GM13976 (cell line): ENCODE measurements around the gene NDUFB1.

Experiments used
- DNase-seq: peaks from one replicate; pipeline ENCODE4 v3.0.0; 2012; ENCODE audit warnings: low spot score
- CTCF ChIP-seq: IDR thresholded peaks from 2 replicates; pipeline ENCODE4 v1.5.1; 2012; ENCODE audit warnings: borderline replicate concordance, mild to moderate bottlenecking; ENCODE audit not compliant: insufficient read depth; ENCODE audit errors: extremely low read depth, missing control alignments, control extremely low read depth
- in situ Hi-C: fragments of 300-500 bp; cut with MboI; formaldehyde crosslinking; loops from one replicate; pipeline ENCODE4 v1.12.0; 2022; ENCODE audit warnings: low sequenced_read_pairs, mixed read lengths, inconsistent platforms; ENCODE audit not compliant: unreplicated experiment

NDUFB1 gene

DNA sequence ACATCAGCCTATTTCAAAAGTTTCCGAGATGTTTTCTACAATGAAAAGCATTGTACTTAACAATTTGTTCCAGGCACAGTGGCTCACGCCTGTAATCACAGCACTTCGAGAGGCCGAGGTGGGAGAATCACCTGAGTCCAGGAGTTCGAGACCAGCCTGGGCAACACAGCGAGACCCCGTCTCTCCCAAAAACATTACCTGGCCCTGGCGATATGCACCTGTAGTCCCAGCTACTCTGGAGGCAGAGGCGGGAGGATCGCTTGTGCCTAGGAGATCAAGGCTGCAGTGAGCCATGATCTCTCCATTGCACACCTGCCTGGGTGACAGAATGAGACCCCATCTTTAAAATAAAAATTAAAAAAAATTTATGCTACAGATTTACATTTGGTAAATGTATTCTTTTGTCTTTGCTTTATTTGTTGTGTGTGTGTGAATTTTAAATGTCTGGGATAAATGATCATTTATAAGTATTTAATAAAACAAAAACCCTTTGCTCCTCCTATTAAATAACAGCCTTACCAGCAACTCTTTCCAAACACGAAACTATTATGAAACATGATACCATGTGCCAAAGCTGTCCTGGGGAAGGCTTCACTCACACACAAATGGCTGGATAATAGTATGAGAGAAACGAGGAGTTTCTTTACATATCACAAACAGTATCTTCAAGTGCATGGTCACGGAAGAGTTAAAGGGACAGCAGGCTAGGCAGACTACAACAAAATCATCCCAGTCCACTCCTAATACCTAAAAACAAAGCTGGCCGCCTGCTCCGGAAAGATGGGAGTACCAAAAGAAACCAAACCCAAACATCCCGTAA, 16.2 kb downstream of the NDUFB1 start:
- in situ Hi-C loops: no loop called here
- peak; percentile 38 for DNase-seq
- no peak for TF ChIP-seq CTCF

DNA sequence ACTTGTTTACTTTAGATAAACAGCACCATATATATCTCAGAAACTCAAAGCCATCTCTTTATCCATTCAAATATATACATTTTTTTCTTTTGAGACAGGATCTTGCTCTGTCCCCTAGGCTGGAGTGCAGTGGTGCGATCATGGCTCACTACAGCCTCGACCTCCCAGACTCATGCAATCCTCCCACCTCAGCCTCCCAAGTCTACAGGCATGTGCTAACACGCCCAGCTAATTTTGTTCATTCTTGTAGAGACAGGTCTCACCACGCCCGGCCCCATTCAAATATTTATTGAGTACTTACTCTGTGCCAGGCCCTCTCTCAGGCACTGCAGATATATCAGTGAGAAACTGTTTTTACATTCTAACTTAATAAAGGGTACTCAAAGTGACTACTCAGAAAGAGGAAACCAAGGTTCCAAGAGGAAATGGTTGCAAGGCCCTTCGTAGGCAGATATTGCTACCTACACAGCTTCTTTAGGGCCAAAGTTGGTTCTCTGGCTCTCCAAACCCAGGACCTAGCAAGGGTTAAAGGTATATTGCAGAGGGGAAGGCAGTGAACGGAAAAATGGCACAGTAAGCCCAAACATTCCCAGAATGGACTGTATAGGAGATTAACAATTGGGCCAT, 18.0 kb downstream of the NDUFB1 start:
- DNase-seq: no peak
- TF ChIP-seq CTCF: no peak
- in situ Hi-C loops: no loop called here

GRCh38 chr14:92099802-92100201, 21.7 kb downstream of the NDUFB1 start:
- no peak for DNase-seq
- no peak for TF ChIP-seq CTCF
- in situ Hi-C loops: no loop called here

DNA sequence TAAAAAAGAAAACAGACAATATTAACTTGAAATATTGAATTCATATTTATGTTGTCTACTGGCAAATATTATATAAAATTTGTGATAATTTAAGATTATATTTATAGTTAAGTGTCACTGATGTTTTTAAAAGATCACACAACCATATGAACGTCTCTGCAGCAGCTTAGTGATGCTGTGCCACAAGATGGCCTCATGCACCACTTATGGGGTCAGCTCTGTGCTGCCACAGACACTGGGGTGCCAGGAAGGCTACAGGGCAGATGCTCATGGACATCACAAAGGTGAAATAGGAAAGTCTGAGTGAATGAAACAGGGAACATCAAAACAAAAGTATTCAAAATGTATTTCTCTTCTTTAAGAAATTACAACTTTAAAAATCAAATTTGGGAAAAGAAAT, 28.2 kb downstream of the NDUFB1 start:
- DNase-seq: no peak
- in situ Hi-C loops: no loop called here
- TF ChIP-seq CTCF: peak; percentile 19

DNA sequence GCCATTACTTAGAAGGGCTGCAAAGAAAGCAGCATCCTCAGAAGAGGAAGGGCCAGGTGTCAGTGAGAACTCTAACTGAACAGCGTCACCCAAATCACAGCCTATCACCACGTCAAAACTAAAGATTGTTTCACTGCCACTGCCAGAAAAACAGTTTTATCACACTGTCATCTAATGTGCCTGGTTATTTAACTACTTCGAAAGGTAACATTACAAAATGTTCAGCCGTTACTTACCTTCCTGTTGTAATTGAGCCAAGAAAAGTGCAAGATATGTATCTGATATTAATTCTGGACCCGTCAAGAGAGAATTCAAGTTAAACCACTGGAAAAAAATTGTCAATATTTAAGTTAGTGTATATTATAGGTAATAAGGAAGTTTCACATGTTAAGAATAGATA, 33.0 kb downstream of the NDUFB1 start:
- no peak for TF ChIP-seq CTCF
- in situ Hi-C loops: no loop called here
- DNase-seq: no peak

DNA sequence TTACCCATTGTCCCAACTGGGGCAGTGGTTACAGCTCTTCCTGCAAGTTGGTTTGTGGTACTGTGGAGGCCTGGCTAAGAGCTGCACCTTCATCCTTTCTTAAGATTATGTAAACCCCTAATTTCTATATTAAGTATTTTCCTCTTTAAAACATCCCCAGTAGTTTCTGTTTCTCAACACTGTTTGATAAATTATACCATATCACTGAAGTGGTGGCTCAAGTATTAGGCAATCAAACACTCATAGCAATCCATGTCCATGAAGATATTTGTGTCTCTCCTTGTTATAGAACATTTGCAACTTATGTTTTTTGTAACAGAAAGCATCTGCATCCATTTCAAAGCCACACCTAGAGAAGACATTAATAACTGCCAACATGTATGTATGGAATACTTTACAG, 47.0 kb downstream of the NDUFB1 start:
- in situ Hi-C loops: no loop called here
- DNase-seq: no peak
- no peak for TF ChIP-seq CTCF
